Neural progenitor cell (in vitro differentiated cells): ENCODE results near the gene SPEN.

ENCODE experiments used
- CTCF ChIP-seq: fragments of 200-600 bp; sonication (generic); IDR thresholded peaks from 2 replicates; pipeline ENCODE4 v1.5.1; 2017; ENCODE audit warnings: antibody characterized with exemption, mild to moderate bottlenecking
- EZH2 ChIP-seq: fragments of 200-600 bp; sonication (generic); IDR thresholded peaks from 2 replicates; pipeline ENCODE4 v1.6.1; 2017; ENCODE audit warnings: antibody characterized with exemption, mild to moderate bottlenecking, moderate library complexity

GRCh38 chr1:15826810-15827507, 20.5 kb upstream of the SPEN start:
- TF ChIP-seq CTCF (no peak), EZH2 (no peak)
